Lower leg skin (tissue), 3 donors: ENCODE results near the gene DUSP2.

Experiments
- POLR2A ChIP-seq, 2 donors: fragments of 450-650 bp; IDR thresholded peaks; one replicate each; pipeline ENCODE4 v1.6.1; 2016 to 2017; ENCODE audit warnings: antibody characterized with exemption in 2 of 2, mild to moderate bottlenecking in 1 of 2, moderate library complexity in 1 of 2
- TF ChIP-seq, protein P1 (sequence below), 3 donors: fragments of 450-650 bp; IDR thresholded peaks; one replicate each; pipeline ENCODE4 v1.5.1; 2016; ENCODE audit warnings: antibody characterized with exemption in 3 of 3, mild to moderate bottlenecking in 3 of 3, moderate library complexity in 2 of 3

- TF ChIP-seq, protein P1, sequence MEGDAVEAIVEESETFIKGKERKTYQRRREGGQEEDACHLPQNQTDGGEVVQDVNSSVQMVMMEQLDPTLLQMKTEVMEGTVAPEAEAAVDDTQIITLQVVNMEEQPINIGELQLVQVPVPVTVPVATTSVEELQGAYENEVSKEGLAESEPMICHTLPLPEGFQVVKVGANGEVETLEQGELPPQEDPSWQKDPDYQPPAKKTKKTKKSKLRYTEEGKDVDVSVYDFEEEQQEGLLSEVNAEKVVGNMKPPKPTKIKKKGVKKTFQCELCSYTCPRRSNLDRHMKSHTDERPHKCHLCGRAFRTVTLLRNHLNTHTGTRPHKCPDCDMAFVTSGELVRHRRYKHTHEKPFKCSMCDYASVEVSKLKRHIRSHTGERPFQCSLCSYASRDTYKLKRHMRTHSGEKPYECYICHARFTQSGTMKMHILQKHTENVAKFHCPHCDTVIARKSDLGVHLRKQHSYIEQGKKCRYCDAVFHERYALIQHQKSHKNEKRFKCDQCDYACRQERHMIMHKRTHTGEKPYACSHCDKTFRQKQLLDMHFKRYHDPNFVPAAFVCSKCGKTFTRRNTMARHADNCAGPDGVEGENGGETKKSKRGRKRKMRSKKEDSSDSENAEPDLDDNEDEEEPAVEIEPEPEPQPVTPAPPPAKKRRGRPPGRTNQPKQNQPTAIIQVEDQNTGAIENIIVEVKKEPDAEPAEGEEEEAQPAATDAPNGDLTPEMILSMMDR (IDR thresholded peaks at IDR 0.05): no peak
- TF ChIP-seq POLR2A (IDR thresholded peaks at IDR 0.05): no peak
These were observed 12.7 kb upstream of the DUSP2 start for GRCh38 chr2:96157649-96158553.
